ENCODE measurements around the gene CHMP4B. TPM values are rescaled to one million over a fixed set of nuclear protein-coding genes. Genes with fewer than 3 reads are reported as not detected.

CHMP4B gene
- total and polyA plus RNA-seq, 4 donors: 91.6 to 162 (median 120) TPM

DNA sequence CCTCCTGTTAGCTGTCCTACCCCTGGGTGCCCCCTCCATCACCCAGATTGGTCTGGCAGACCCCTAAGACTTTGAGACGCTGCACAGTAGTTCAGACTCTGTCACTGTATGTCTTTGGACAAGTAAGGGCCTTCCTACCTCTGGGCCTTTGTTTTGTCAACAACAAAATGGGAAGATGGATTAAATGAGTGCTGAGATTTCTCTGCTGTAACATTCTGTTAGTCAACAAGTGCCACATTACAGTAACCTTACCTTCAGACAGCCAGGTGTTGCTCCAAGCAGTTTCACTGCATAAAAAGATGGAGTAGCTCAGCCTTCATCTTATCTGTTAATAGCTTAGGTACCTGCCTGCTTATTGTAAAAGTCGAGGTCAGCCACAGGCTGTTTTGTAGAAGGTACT lies 16.0 kb downstream of the CHMP4B start:
- TF ChIP-seq, protein P1, sequence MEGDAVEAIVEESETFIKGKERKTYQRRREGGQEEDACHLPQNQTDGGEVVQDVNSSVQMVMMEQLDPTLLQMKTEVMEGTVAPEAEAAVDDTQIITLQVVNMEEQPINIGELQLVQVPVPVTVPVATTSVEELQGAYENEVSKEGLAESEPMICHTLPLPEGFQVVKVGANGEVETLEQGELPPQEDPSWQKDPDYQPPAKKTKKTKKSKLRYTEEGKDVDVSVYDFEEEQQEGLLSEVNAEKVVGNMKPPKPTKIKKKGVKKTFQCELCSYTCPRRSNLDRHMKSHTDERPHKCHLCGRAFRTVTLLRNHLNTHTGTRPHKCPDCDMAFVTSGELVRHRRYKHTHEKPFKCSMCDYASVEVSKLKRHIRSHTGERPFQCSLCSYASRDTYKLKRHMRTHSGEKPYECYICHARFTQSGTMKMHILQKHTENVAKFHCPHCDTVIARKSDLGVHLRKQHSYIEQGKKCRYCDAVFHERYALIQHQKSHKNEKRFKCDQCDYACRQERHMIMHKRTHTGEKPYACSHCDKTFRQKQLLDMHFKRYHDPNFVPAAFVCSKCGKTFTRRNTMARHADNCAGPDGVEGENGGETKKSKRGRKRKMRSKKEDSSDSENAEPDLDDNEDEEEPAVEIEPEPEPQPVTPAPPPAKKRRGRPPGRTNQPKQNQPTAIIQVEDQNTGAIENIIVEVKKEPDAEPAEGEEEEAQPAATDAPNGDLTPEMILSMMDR (IDR thresholded peaks at IDR 0.05; ENCODE audit: control extremely low read depth, extremely low read depth): no peak
- peaks cover 33 to 58% (median 47%) of the 10 kb centered on the region in 5 donors for H3K4me1 ChIP-seq (ENCODE audit: control insufficient read depth in 5 of 5, insufficient read depth in 5 of 5, low read length in 5 of 5)
- H3K36me3 ChIP-seq (ENCODE audit: control insufficient read depth in 4 of 4, insufficient read depth in 4 of 4, low read length in 4 of 4): peaks cover 0 to 4% (median 2%) of the 10 kb centered on the region in 4 donors
- WGBS, 2 donors: 71 to 88% methylated on average over 2 of the region's 2 CpGs
- no peak overlapping the region for H3K4me3 ChIP-seq
- no peak overlapping the region for H3K9ac ChIP-seq (ENCODE audit: insufficient read depth in 1 of 2, low read length in 2 of 2)
- no peak for DNase-seq
- no peaks in the 10 kb centered on the region for H3K9me3 ChIP-seq (ENCODE audit: control insufficient read depth in 4 of 4, insufficient read depth in 3 of 4, low read length in 3 of 4)
- ATAC-seq (ENCODE audit: insufficient read depth, low FRiP score): no peak
- H3K27me3 ChIP-seq (ENCODE audit: control insufficient read depth in 3 of 3, insufficient read depth in 3 of 3, low read length in 2 of 3): no peaks in the 10 kb centered on the region
- no peak overlapping the region for H3K27ac ChIP-seq (ENCODE audit: low read depth in 1 of 2, low read length in 1 of 2)

DNA sequence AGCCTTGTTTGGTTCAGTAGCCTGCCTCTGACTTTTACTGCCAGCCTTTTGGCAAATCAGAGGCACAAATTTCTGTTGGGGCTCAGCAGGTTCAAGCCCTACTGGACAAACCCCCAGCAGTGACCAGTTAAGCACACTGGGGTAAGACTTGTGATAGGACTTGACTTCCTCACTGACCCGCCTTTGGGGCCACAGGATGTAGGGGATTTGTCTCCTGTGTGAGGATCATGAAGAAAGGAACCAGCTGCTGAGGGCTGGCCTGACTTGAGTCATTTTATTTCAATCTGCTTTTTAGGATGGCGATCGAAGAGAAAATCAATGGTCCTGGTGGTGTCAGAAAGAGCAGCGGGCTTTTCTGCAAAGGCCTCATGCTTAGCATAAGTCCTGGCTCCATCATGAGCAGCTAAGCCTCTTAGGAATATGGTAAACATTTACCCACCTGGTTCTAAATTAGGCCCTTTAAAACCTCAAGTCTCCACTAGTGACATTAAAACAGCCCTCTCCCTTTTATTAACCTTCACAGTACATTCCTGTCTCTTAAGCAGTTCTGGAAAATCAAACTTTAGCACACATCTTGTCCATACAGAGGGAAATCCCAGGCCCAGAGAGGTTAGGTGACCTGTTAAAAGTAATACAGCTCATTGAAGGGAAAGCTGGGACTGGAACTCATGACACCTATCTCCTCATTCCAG lies 16.6 kb downstream of the CHMP4B start:
- Histone ChIP-seq H3K27me3 (ENCODE audit: control insufficient read depth in 3 of 3, insufficient read depth in 3 of 3, low read length in 2 of 3) (no peaks in the 10 kb centered on the region), H3K27ac (ENCODE audit: low read depth in 1 of 2, low read length in 1 of 2) (peak overlapping the region in 1 of 2 donors; percentile 53), H3K4me3 (no peak overlapping the region), H3K9me3 (ENCODE audit: control insufficient read depth in 4 of 4, insufficient read depth in 3 of 4, low read length in 3 of 4) (no peaks in the 10 kb centered on the region), H3K9ac (ENCODE audit: insufficient read depth in 1 of 2, low read length in 2 of 2) (no peak overlapping the region), H3K36me3 (ENCODE audit: control insufficient read depth in 4 of 4, insufficient read depth in 4 of 4, low read length in 4 of 4) (peaks cover 0 to 4% (median 2%) of the 10 kb centered on the region in 4 donors), H3K4me1 (ENCODE audit: control insufficient read depth in 5 of 5, insufficient read depth in 5 of 5, low read length in 5 of 5) (peaks cover 33 to 64% (median 52%) of the 10 kb centered on the region in 5 donors)
- TF ChIP-seq, protein P1 (IDR thresholded peaks at IDR 0.05; ENCODE audit: control extremely low read depth, extremely low read depth): no peak
- no peak for ATAC-seq (ENCODE audit: insufficient read depth, low FRiP score)
- WGBS, 2 donors: 56 to 72% methylated on average over 4 of the region's 4 CpGs
- DNase-seq: peak in 2 of 3 donors; percentile 35 to 66

DNA sequence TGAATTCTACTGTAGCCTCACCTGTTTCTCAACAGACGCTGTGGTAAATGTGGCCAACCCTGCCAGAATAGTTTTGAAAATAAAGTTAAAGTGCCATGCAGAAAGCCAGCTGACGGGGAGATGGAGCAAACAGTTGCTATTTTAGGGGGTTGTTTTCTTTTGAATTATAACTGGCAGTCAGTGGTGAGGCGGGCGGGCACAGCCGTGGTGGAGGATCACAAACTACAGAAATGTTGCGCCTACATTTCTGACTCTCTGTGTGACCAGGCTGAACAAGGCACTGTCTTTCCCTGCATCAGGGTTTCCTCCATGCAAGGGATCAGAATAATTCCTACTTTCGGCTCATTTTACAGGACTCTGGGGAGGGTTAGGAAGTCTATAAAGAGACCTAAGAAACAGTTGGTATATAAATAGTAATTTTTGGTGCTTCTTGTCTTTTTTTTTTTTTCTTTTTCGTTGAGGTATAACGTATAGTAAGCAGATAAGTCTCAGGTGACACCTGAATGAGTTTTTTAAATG lies 17.2 kb downstream of the CHMP4B start:
- Histone ChIP-seq H3K36me3 (ENCODE audit: control insufficient read depth in 4 of 4, insufficient read depth in 4 of 4, low read length in 4 of 4) (peaks cover 0 to 6% (median 1%) of the 10 kb centered on the region in 4 donors), H3K27ac (ENCODE audit: low read depth in 1 of 2, low read length in 1 of 2) (peak overlapping the region in 1 of 2 donors; percentile 53), H3K4me3 (no peak overlapping the region), H3K4me1 (ENCODE audit: control insufficient read depth in 5 of 5, insufficient read depth in 5 of 5, low read length in 5 of 5) (peaks cover 33 to 69% (median 56%) of the 10 kb centered on the region in 5 donors), H3K9ac (ENCODE audit: insufficient read depth in 1 of 2, low read length in 2 of 2) (no peak overlapping the region), H3K27me3 (ENCODE audit: control insufficient read depth in 3 of 3, insufficient read depth in 3 of 3, low read length in 2 of 3) (no peaks in the 10 kb centered on the region), H3K9me3 (ENCODE audit: control insufficient read depth in 4 of 4, insufficient read depth in 3 of 4, low read length in 3 of 4) (no peaks in the 10 kb centered on the region)
- no peak for ATAC-seq (ENCODE audit: insufficient read depth, low FRiP score)
- TF ChIP-seq, protein P1 (IDR thresholded peaks at IDR 0.05; ENCODE audit: control extremely low read depth, extremely low read depth): no peak
- DNase-seq: no peak
- WGBS, 2 donors: 63 to 70% methylated on average over 9 of the region's 9 CpGs
